ENCODE data around the gene SLC38A3.

DNA sequence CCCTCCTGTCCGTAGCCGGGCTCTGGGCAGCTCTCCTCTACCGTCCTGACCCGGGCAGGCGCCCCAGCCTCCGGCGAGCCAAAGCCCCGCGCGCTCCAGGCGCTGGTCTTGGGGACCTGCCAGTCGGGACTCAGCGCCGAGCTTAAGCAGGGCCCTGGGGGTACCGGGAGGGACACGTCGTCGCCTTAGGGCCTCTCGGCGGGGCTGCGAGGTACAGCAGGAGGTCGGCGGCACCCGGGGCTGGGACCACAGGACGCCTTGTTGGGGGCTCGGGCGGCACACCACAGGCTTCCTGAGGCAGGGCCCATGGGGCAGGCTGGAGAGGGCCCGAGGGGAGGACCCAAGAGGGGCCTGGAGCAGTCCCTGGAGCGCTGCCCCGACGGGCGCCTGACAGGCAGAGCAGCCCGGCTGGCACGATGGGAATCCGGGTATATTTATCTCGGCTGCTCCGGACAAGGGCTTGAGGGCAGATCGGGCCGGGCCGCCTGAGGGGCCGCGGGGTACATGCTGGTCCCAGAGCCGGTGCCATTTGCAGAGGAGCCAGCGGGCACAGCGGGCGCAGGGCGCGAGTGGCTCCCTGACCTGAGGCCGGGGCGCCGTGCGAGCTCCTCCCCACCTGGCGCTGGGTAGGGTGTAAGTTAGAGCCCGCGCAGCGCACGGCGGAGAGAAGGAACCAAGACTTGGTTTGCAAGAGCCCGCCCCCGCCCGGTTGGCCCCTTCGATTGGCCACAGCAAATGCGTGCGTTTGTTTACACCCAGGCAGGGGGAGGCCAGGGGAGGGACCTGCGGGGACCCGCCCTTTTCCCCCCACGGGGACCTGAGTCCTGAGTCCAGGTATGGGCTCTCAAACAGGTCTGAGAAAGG is 574 bp downstream of the SLC38A3 start:
- peak; percentile 77 for TF ChIP-seq EZH2 (IDR thresholded peaks at IDR 0.05; ENCODE audit: borderline replicate concordance, insufficient read depth, low read depth, low read length, poor library complexity, severe bottlenecking)
- TF ChIP-seq, protein P1, sequence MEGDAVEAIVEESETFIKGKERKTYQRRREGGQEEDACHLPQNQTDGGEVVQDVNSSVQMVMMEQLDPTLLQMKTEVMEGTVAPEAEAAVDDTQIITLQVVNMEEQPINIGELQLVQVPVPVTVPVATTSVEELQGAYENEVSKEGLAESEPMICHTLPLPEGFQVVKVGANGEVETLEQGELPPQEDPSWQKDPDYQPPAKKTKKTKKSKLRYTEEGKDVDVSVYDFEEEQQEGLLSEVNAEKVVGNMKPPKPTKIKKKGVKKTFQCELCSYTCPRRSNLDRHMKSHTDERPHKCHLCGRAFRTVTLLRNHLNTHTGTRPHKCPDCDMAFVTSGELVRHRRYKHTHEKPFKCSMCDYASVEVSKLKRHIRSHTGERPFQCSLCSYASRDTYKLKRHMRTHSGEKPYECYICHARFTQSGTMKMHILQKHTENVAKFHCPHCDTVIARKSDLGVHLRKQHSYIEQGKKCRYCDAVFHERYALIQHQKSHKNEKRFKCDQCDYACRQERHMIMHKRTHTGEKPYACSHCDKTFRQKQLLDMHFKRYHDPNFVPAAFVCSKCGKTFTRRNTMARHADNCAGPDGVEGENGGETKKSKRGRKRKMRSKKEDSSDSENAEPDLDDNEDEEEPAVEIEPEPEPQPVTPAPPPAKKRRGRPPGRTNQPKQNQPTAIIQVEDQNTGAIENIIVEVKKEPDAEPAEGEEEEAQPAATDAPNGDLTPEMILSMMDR (IDR thresholded peaks at IDR 0.05), result no peak

Measured in B cell (primary cell).